ENCODE data around the gene CREG1. TPM values are rescaled to one million over a fixed set of nuclear protein-coding genes. Genes with fewer than 3 reads are reported as not detected.

Gene CREG1
- total RNA-seq, 1 experiment from 2014 or later = 63.8 TPM

- no peak for DNase-seq (ENCODE audit: low read depth)
These were observed 45.8 kb downstream of the CREG1 start for GRCh38 chr1:167507719-167508118.

- DNase-seq (ENCODE audit: low read depth) = no peak
These were observed 49.1 kb downstream of the CREG1 start for GRCh38 chr1:167504467-167504827.

- no peak for DNase-seq (ENCODE audit: low read depth)
These were observed 49.7 kb downstream of the CREG1 start for GRCh38 chr1:167503626-167504466.

- no peak for DNase-seq (ENCODE audit: low read depth)
These were observed 50.7 kb downstream of the CREG1 start for GRCh38 chr1:167502719-167503462.

GRCh38 chr1:167502192-167502551, 51.4 kb downstream of the CREG1 start:
- no peak for DNase-seq (ENCODE audit: low read depth)

GRCh38 chr1:167501515-167502191, 51.9 kb downstream of the CREG1 start:
- no peak for DNase-seq (ENCODE audit: low read depth)

GRCh38 chr1:167500283-167500860, 53.2 kb downstream of the CREG1 start:
- DNase-seq (ENCODE audit: low read depth) = no peak

GRCh38 chr1:167499664-167500101, 53.9 kb downstream of the CREG1 start:
- DNase-seq (ENCODE audit: low read depth) = no peak

GRCh38 chr1:167499106-167499505, 54.5 kb downstream of the CREG1 start:
- DNase-seq (ENCODE audit: low read depth) = no peak

GRCh38 chr1:167496797-167497619, 56.6 kb downstream of the CREG1 start:
- DNase-seq (ENCODE audit: low read depth) = no peak

- no peak for DNase-seq (ENCODE audit: low read depth)
These were observed 60.2 kb downstream of the CREG1 start for GRCh38 chr1:167493372-167493771.

GRCh38 chr1:167492481-167492910, 61.1 kb downstream of the CREG1 start:
- DNase-seq (ENCODE audit: low read depth) = no peak

GRCh38 chr1:167491586-167492461, 61.7 kb downstream of the CREG1 start:
- DNase-seq (ENCODE audit: low read depth) = no peak

Other genes with a start within 250 kb of the CREG1 start
- gene CD247, start 35.2 kb downstream of the CREG1 start, total RNA-seq (2014; rRNA removed; shearing (Covaris generic)) = 0.20 TPM in 1 of 2 replicates, not detected in the other
- 0.12 and 0.59 TPM in 2 replicates for gene RCSD1, start 76.5 kb upstream of the CREG1 start, total RNA-seq (2014; rRNA removed; shearing (Covaris generic))
- gene MPZL1, start 168.2 kb upstream of the CREG1 start, total RNA-seq (2014; rRNA removed; shearing (Covaris generic)) = 48.0 and 59.1 TPM in 2 replicates